GM12878 (cell line): Measurements from ENCODE around the gene MED25. TPM values are rescaled to one million over a fixed set of nuclear protein-coding genes. Genes with fewer than 3 reads are reported as not detected.

Experiments
- BRCA1 ChIP-seq: IDR thresholded peaks from 2 replicates; pipeline ENCODE4 v1.6.1; 2011; ENCODE audit warnings: low read depth, low read length, improper control_type of control experiment
- CBX3 ChIP-seq: fragments of 200-600 bp; sonication (generic); IDR thresholded peaks from 2 replicates; pipeline ENCODE4 v1.6.1; 2016; ENCODE audit warnings: low read depth, borderline replicate concordance
- CHD1 ChIP-seq: IDR thresholded peaks from 2 replicates; pipeline ENCODE4 v1.6.1; 2012; ENCODE audit warnings: low read depth, low read length, improper control_type of control experiment
- HCFC1 ChIP-seq: fragments of 150-350 bp; IDR thresholded peaks from 2 replicates; pipeline ENCODE4 v1.6.1; 2014; ENCODE audit warnings: low read length
- HDAC2 ChIP-seq: fragments of 200-600 bp; sonication (generic); IDR thresholded peaks from 2 replicates; pipeline ENCODE4 v1.6.1; 2017
- IRF4 ChIP-seq: IDR thresholded peaks from 2 replicates; pipeline ENCODE4 v1.6.1; 2011; ENCODE audit warnings: low read depth, low read length
- JUNB ChIP-seq: IDR thresholded peaks from 2 replicates; pipeline ENCODE4 v1.6.1; 2016; ENCODE audit warnings: antibody characterized with exemption, mild to moderate bottlenecking
- KLF5 ChIP-seq: fragments of 450-650 bp; IDR thresholded peaks from 2 replicates; pipeline ENCODE4 v1.6.1; 2014; ENCODE audit warnings: mild to moderate bottlenecking; ENCODE audit not compliant: partially characterized antibody
- MLLT1 ChIP-seq: fragments of 450-650 bp; IDR thresholded peaks from 2 replicates; pipeline ENCODE4 v1.6.1; 2016; ENCODE audit warnings: mild to moderate bottlenecking
- NKRF ChIP-seq: fragments of 450-650 bp; conservative IDR thresholded peaks from 2 replicates; pipeline ENCODE4 v1.6.1; 2017; ENCODE audit warnings: mild to moderate bottlenecking, moderate library complexity
- POLR2A ChIP-seq: IDR thresholded peaks from 2 replicates; pipeline ENCODE4 v1.6.1; 2011; ENCODE audit warnings: low read depth, mild to moderate bottlenecking, low read length
- RB1 ChIP-seq: fragments of 450-650 bp; formaldehyde crosslinking; IDR thresholded peaks from 2 replicates; pipeline ENCODE4 v1.6.1; 2017; ENCODE audit warnings: mild to moderate bottlenecking, borderline replicate concordance
- RCOR1 ChIP-seq: conservative IDR thresholded peaks from 2 replicates; pipeline ENCODE4 v1.6.1; 2012; ENCODE audit warnings: low read depth, low read length, improper control_type of control experiment
- RELA ChIP-seq: fragments of 450-650 bp; IDR thresholded peaks from 2 replicates; pipeline ENCODE4 v1.8.0; 2014; ENCODE audit warnings: borderline replicate concordance; ENCODE audit not compliant: partially characterized antibody
- SIN3A ChIP-seq: IDR thresholded peaks from 2 replicates; pipeline ENCODE4 v1.6.1; 2012; ENCODE audit warnings: low read depth, low read length, improper control_type of control experiment
- SIX5 ChIP-seq: IDR thresholded peaks from 2 replicates; pipeline ENCODE4 v1.6.1; 2011; ENCODE audit warnings: mild to moderate bottlenecking, low read depth, low read length, moderate library complexity; ENCODE audit not compliant: severe bottlenecking
- TAF1 ChIP-seq: IDR thresholded peaks from 2 replicates; pipeline ENCODE4 v1.6.1; 2011; ENCODE audit warnings: mild to moderate bottlenecking, low read depth, low read length, borderline replicate concordance
- TCF7 ChIP-seq: IDR thresholded peaks from 2 replicates; pipeline ENCODE4 v1.6.1; 2014; ENCODE audit warnings: antibody characterized with exemption, borderline replicate concordance
- USF2 ChIP-seq: IDR thresholded peaks from 2 replicates; pipeline ENCODE4 v1.6.1; 2011; ENCODE audit warnings: low read depth, low read length, improper control_type of control experiment, borderline replicate concordance
- polyA plus RNA-seq, 11 experiments: library from polyadenylated mRNA; depleted of rRNA in 4 of 11; unstranded in 6 of 11; stranded (reverse) in 5 of 11; fragments of >200 nt; fragmentation: Nextera tagmentation in 4 of 11; fragmentation: Illumina TruSeq in 1 of 11; extraction: Ambion mirVana in 4 of 11; extraction: Trizol in 1 of 11; gene quantifications; 1 replicate in 1 of 11; 2 replicates in 10 of 11; pipeline versions ENCODE4 v1.2.1 to v1.2.3, GENCODE V29; 2011 to 2016; ENCODE audit warnings: inconsistent platforms in 2 of 11, missing spikeins in 2 of 11, low read depth in 1 of 11
- total RNA-seq, 4 experiments: library from RNA; depleted of rRNA in 3 of 4; stranded (reverse); fragments of >200 nt in 3 of 4; fragmentation: Illumina TruSeq in 1 of 4; extraction: Trizol in 1 of 4; gene quantifications; 2 replicates each; pipeline versions ENCODE4 v1.2.1 to v1.2.3, GENCODE V29; 2013 to 2021
- TF ChIP-seq, protein P1 (sequence below): fragments of 450-650 bp; IDR thresholded peaks from 2 replicates; pipeline ENCODE4 v1.6.1; 2016; ENCODE audit warnings: mild to moderate bottlenecking, moderate library complexity, borderline replicate concordance
- TF ChIP-seq, protein P2 (sequence below): IDR thresholded peaks from 2 replicates; pipeline ENCODE4 v1.6.1; 2012; ENCODE audit warnings: low read depth, low read length, improper control_type of control experiment

The MED25 gene
- total and polyA plus RNA-seq, 10 of the 15 experiments (the other 5 are each of a cell fraction or from before 2014, with no cell fraction given) = 3.5 to 53.9 (median 17.1) TPM

DNA sequence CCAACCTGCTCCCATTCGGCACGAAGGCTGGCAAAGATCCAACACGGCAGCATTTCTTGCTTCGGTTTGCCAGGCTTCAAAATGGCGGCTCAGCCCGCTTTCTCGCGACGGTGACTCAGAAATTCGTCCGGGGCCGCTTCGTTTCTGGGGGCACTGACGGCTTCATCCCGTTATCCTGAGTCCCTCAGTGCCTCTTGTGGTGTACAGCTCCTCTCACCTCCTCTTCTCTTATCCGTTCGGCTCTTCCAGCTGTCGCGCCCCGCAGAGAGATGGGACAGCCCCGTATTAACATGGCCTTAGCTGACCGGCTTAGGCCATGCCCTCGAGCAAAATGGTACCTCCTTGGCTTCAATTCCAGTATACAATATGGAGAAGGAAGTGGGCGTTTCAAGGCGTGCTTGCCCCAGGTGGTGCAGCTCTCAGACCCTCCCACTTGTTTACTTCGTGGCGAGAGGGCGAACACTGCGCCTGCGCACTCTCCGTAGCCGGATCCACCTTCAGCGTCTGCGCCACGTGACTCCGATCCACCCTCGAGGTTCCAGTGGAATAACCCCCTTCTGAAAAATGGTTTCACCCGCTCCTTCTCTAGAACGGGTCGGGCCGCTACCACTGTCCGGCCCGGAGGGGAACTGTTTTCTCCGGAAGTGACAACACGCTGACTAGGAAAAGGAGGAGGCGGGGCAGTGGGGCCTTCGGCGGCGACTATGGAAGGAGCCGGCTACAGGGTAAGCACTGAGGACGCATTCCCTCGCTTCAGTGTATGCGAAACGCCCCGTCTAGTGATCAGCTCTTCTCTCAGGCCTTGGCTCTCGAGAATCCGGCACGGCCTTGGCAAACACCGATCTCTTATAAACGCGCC is 59.2 kb downstream of the MED25 start, which contains the start of the genes AKT1S1 and TBC1D17 (continued):
- TF ChIP-seq RELA (peak; percentile 78), BRCA1 (peak; percentile 57), SIX5 (peak; percentile 45), TAF1 (peak; percentile 37; the same call in 1 of the 2 replicates), NKRF (peak; percentile 88), SIN3A (peak; percentile 83), HCFC1 (peak; percentile 73), CHD1 (peak; percentile 99), TCF7 (no peak), JUNB (no peak; the same call in 1 of the 2 replicates), RB1 (peak; percentile 27; the same call in 1 of the 2 replicates), RCOR1 (0 out of 2 replicates have a peak, but pooled peaks have one; percentile 18), USF2 (peak; percentile 97), CBX3 (no peak), MLLT1 (peak; percentile 87), POLR2A (peak; percentile 86), HDAC2 (0 out of 2 replicates have a peak, but pooled peaks have one; percentile 9), IRF4 (no peak), KLF5 (peak; percentile 99)
- TF ChIP-seq, protein P1, sequence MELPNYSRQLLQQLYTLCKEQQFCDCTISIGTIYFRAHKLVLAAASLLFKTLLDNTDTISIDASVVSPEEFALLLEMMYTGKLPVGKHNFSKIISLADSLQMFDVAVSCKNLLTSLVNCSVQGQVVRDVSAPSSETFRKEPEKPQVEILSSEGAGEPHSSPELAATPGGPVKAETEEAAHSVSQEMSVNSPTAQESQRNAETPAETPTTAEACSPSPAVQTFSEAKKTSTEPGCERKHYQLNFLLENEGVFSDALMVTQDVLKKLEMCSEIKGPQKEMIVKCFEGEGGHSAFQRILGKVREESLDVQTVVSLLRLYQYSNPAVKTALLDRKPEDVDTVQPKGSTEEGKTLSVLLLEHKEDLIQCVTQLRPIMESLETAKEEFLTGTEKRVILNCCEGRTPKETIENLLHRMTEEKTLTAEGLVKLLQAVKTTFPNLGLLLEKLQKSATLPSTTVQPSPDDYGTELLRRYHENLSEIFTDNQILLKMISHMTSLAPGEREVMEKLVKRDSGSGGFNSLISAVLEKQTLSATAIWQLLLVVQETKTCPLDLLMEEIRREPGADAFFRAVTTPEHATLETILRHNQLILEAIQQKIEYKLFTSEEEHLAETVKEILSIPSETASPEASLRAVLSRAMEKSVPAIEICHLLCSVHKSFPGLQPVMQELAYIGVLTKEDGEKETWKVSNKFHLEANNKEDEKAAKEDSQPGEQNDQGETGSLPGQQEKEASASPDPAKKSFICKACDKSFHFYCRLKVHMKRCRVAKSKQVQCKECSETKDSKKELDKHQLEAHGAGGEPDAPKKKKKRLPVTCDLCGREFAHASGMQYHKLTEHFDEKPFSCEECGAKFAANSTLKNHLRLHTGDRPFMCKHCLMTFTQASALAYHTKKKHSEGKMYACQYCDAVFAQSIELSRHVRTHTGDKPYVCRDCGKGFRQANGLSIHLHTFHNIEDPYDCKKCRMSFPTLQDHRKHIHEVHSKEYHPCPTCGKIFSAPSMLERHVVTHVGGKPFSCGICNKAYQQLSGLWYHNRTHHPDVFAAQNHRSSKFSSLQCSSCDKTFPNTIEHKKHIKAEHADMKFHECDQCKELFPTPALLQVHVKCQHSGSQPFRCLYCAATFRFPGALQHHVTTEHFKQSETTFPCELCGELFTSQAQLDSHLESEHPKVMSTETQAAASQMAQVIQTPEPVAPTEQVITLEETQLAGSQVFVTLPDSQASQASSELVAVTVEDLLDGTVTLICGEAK = peak; percentile 91
- TF ChIP-seq, protein P2, sequence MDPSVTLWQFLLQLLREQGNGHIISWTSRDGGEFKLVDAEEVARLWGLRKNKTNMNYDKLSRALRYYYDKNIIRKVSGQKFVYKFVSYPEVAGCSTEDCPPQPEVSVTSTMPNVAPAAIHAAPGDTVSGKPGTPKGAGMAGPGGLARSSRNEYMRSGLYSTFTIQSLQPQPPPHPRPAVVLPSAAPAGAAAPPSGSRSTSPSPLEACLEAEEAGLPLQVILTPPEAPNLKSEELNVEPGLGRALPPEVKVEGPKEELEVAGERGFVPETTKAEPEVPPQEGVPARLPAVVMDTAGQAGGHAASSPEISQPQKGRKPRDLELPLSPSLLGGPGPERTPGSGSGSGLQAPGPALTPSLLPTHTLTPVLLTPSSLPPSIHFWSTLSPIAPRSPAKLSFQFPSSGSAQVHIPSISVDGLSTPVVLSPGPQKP = peak; percentile 94
